HL-60 (cell line): ENCODE results near the gene IL33.

Experiments used
- POLR2AphosphoS5 ChIP-seq: IDR thresholded peaks from 2 replicates; pipeline ENCODE4 v1.6.1; 2012; ENCODE audit warnings: low read depth
- TF ChIP-seq, protein P1 (sequence below): IDR thresholded peaks from one replicate; pipeline ENCODE4 v1.5.1; 2011; ENCODE audit warnings: low read length, control low read depth, inconsistent platforms; ENCODE audit not compliant: insufficient read depth

DNA sequence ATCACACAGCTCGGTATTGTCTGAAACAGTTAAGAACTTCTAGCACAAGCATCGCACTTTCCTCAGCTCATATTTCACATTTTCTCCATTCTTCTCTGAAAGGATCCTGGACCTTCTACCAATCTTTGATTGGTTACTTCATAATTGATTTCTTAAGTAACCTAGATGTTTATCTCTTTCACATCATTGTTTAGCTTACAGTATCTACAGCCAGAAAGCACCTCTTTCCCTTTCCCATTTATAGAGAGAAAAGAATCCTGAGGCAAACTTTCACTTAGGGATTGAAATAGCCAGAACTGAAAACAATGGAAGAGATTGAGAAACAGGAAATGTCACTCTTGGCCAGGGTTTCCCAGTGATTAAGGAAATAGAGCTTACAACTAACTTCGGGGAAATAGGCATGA, 2.5 kb downstream of the IL33 start:
- TF ChIP-seq, protein P1, sequence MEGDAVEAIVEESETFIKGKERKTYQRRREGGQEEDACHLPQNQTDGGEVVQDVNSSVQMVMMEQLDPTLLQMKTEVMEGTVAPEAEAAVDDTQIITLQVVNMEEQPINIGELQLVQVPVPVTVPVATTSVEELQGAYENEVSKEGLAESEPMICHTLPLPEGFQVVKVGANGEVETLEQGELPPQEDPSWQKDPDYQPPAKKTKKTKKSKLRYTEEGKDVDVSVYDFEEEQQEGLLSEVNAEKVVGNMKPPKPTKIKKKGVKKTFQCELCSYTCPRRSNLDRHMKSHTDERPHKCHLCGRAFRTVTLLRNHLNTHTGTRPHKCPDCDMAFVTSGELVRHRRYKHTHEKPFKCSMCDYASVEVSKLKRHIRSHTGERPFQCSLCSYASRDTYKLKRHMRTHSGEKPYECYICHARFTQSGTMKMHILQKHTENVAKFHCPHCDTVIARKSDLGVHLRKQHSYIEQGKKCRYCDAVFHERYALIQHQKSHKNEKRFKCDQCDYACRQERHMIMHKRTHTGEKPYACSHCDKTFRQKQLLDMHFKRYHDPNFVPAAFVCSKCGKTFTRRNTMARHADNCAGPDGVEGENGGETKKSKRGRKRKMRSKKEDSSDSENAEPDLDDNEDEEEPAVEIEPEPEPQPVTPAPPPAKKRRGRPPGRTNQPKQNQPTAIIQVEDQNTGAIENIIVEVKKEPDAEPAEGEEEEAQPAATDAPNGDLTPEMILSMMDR, result no peak
- TF ChIP-seq POLR2AphosphoS5, result no peak
